ENCODE data around the gene FNTB. TPM values are rescaled to one million over a fixed set of nuclear protein-coding genes. Genes with fewer than 3 reads are reported as not detected.

The FNTB gene
- polyA plus RNA-seq, 1 donor from 2014 or later = 6.7 TPM

DNA sequence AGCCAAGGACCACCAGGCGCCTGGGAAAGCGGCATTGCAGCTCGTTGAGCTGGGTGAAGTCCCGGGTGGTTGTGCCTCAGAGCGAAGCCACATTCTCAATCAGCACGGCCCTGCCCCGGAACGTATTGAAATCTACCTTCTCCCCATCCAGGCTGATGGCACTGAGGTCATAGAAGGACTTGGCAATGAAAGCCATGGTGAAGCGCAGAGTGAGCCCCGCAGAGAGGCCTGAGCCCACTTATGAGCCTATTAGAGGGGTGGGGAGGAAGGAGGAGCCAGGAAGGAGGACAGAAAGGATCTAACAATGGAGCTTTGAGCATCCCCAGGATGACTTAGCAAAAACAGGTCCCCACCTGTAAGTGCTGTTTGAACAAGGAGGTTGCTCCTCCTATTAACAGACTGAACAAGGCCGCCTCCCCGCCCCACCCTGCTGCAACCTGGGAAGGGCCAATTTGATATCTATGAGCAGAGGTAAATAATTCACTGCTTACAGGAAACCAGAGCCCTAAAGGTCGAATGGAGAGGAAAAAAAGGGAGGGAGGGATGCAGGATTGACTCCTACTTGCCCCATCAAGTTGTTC lies 44.1 kb upstream of the FNTB start, which contains the start of gene GPX2:
GPX2 (minus strand) TSS at position 215 of the 581 bp plus-strand sequence; CDS start at position 196, 19 bp downstream.
- H3K4me3 ChIP-seq (ENCODE audit: low read length) = no peak within 1 kb of the TSS
- no peak for TF ChIP-seq EP300 (conservative IDR thresholded peaks at IDR 0.05; ENCODE audit: poor library complexity, severe bottlenecking)
- TF ChIP-seq SMC3 (conservative IDR thresholded peaks at IDR 0.05; ENCODE audit: poor library complexity) = no peak
- TF ChIP-seq, protein P1, sequence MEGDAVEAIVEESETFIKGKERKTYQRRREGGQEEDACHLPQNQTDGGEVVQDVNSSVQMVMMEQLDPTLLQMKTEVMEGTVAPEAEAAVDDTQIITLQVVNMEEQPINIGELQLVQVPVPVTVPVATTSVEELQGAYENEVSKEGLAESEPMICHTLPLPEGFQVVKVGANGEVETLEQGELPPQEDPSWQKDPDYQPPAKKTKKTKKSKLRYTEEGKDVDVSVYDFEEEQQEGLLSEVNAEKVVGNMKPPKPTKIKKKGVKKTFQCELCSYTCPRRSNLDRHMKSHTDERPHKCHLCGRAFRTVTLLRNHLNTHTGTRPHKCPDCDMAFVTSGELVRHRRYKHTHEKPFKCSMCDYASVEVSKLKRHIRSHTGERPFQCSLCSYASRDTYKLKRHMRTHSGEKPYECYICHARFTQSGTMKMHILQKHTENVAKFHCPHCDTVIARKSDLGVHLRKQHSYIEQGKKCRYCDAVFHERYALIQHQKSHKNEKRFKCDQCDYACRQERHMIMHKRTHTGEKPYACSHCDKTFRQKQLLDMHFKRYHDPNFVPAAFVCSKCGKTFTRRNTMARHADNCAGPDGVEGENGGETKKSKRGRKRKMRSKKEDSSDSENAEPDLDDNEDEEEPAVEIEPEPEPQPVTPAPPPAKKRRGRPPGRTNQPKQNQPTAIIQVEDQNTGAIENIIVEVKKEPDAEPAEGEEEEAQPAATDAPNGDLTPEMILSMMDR (IDR thresholded peaks at IDR 0.05; ENCODE audit: poor library complexity, severe bottlenecking) = no peak
- TF ChIP-seq EZH2 (IDR thresholded peaks at IDR 0.05; ENCODE audit: borderline replicate concordance, insufficient read depth, low read length, poor library complexity, severe bottlenecking) = no peak
- no peak for TF ChIP-seq MXI1 (conservative IDR thresholded peaks at IDR 0.05; ENCODE audit: poor library complexity, severe bottlenecking)
- TF ChIP-seq POLR2AphosphoS5 (IDR thresholded peaks at IDR 0.05) = no peak
- TF ChIP-seq RAD21 (conservative IDR thresholded peaks at IDR 0.05) = no peak
- TF ChIP-seq TAF1 (IDR thresholded peaks at IDR 0.05; ENCODE audit: low read depth) = no peak
- TF ChIP-seq, protein P2, sequence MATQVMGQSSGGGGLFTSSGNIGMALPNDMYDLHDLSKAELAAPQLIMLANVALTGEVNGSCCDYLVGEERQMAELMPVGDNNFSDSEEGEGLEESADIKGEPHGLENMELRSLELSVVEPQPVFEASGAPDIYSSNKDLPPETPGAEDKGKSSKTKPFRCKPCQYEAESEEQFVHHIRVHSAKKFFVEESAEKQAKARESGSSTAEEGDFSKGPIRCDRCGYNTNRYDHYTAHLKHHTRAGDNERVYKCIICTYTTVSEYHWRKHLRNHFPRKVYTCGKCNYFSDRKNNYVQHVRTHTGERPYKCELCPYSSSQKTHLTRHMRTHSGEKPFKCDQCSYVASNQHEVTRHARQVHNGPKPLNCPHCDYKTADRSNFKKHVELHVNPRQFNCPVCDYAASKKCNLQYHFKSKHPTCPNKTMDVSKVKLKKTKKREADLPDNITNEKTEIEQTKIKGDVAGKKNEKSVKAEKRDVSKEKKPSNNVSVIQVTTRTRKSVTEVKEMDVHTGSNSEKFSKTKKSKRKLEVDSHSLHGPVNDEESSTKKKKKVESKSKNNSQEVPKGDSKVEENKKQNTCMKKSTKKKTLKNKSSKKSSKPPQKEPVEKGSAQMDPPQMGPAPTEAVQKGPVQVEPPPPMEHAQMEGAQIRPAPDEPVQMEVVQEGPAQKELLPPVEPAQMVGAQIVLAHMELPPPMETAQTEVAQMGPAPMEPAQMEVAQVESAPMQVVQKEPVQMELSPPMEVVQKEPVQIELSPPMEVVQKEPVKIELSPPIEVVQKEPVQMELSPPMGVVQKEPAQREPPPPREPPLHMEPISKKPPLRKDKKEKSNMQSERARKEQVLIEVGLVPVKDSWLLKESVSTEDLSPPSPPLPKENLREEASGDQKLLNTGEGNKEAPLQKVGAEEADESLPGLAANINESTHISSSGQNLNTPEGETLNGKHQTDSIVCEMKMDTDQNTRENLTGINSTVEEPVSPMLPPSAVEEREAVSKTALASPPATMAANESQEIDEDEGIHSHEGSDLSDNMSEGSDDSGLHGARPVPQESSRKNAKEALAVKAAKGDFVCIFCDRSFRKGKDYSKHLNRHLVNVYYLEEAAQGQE (IDR thresholded peaks at IDR 0.05; ENCODE audit: borderline replicate concordance) = no peak
- H3K9ac ChIP-seq (ENCODE audit: low read length) = no peak within 1 kb of the TSS
- H3K27ac ChIP-seq (ENCODE audit: low read length) = no peak within 1 kb of the TSS
- H3K36me3 ChIP-seq (ENCODE audit: insufficient read depth, low read length) = no peaks in the 10 kb centered on the region
- H3K9me2 ChIP-seq (ENCODE audit: insufficient read depth, low read length) = no peaks in the 10 kb centered on the region
- H4K20me1 ChIP-seq (ENCODE audit: insufficient read depth) = no peaks in the 10 kb centered on the region
- no peaks in the 10 kb centered on the region for H3K79me2 ChIP-seq (replicated peaks; ENCODE audit: insufficient read depth, low read length)
- no peak within 1 kb of the TSS for H3K4me2 ChIP-seq (ENCODE audit: low read length)
- H3K9me3 ChIP-seq (ENCODE audit: low read length) = no peaks in the 10 kb centered on the region
- H3K27me3 ChIP-seq (ENCODE audit: insufficient read depth, low read depth, low read length) = no peaks in the 10 kb centered on the region
- H2AFZ ChIP-seq (ENCODE audit: low read depth, low read length) = no peak within 1 kb of the TSS
- no peaks in the 10 kb centered on the region for H3F3A ChIP-seq (ENCODE audit: insufficient read depth, low read length, poor library complexity, severe bottlenecking)

DNA sequence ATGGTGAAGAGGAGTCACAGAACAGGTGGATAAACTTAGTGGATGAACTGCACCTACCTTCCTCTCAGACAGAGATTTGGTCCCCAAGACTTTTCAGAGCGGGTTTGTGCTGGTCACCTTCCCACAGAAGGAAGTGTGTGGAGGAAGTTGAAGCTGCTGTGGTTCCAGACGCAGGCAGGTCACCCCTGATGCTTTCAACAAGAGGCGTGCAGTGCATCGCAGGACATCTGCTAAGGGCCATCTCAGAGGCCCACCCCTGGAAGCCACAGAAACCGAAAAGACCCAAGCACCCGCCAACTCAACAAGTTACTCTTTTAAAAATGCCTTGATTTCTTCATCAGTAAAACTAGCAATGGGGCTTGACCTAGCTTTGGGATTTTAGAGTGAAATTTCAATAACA lies 43.1 kb upstream of the FNTB start:
- Histone ChIP-seq H3K9me2 (ENCODE audit: insufficient read depth, low read length) (no peaks in the 10 kb centered on the region), H3K36me3 (ENCODE audit: insufficient read depth, low read length) (no peaks in the 10 kb centered on the region), H3K79me2 (replicated peaks; ENCODE audit: insufficient read depth, low read length) (no peaks in the 10 kb centered on the region), H3K9me3 (ENCODE audit: low read length) (no peaks in the 10 kb centered on the region), H3K27ac (ENCODE audit: low read length) (no peak overlapping the region), H4K20me1 (ENCODE audit: insufficient read depth) (no peaks in the 10 kb centered on the region), H3K4me3 (ENCODE audit: low read length) (no peak overlapping the region), H3F3A (ENCODE audit: insufficient read depth, low read length, poor library complexity, severe bottlenecking) (no peaks in the 10 kb centered on the region), H3K4me2 (ENCODE audit: low read length) (no peak overlapping the region), H2AFZ (ENCODE audit: low read depth, low read length) (no peak overlapping the region), H3K9ac (ENCODE audit: low read length) (no peak overlapping the region), H3K27me3 (ENCODE audit: insufficient read depth, low read depth, low read length) (no peaks in the 10 kb centered on the region)
- TF ChIP-seq TAF1 (IDR thresholded peaks at IDR 0.05; ENCODE audit: low read depth) = no peak
- no peak for TF ChIP-seq EP300 (conservative IDR thresholded peaks at IDR 0.05; ENCODE audit: poor library complexity, severe bottlenecking)
- TF ChIP-seq, protein P2 (IDR thresholded peaks at IDR 0.05; ENCODE audit: borderline replicate concordance) = no peak
- TF ChIP-seq POLR2AphosphoS5 (IDR thresholded peaks at IDR 0.05) = no peak
- TF ChIP-seq SMC3 (conservative IDR thresholded peaks at IDR 0.05; ENCODE audit: poor library complexity) = no peak
- TF ChIP-seq EZH2 (IDR thresholded peaks at IDR 0.05; ENCODE audit: borderline replicate concordance, insufficient read depth, low read length, poor library complexity, severe bottlenecking) = no peak
- TF ChIP-seq MXI1 (conservative IDR thresholded peaks at IDR 0.05; ENCODE audit: poor library complexity, severe bottlenecking) = no peak
- TF ChIP-seq, protein P1 (IDR thresholded peaks at IDR 0.05; ENCODE audit: poor library complexity, severe bottlenecking) = no peak
- no peak for TF ChIP-seq RAD21 (conservative IDR thresholded peaks at IDR 0.05)
